ENCODE results near the gene ARHGEF2.
A peak's percentile ranks its signal among the peaks of the same experiment; 100 is the strongest.
"Not testable (repeated sequence)": the region's sequence is repeated elsewhere in the genome, so short reads cannot be mapped to it uniquely, and the experiment has no call there.

The ARHGEF2 gene

GRCh38 chr1:155934097-155934935 is 44.0 kb downstream of the ARHGEF2 start, which contains the start of gene KHDC4:
Gene KHDC4, minus strand, starts transcription at chr1:155934413. Its CDS starts 40 bp downstream, at chr1:155934373.
- in situ Hi-C loops (cut with MboI; ENCODE audit: low sequenced_read_pairs) = loop anchor here (10.0 kb wide), 1 partner anchor 120 kb away; the partner anchor contains the start of genes LAMTOR2 and UBQLN4
- peak; percentile 96 to 99 for DNase-seq (ENCODE audit: low spot score in 2 of 2)
- Histone ChIP-seq H3K4me1 (peaks cover 21% of the 10 kb centered on the region), H3K4me3 (peak within 1 kb of the TSS; percentile 86), H3K9me3 (no peaks in the 10 kb centered on the region), H3K27me3 (ENCODE audit: low read depth) (no peaks in the 10 kb centered on the region), H3K36me3 (replicated peaks) (peaks cover 46% of the 10 kb centered on the region)

GRCh38 chr1:155933591-155934096 is 44.7 kb downstream of the ARHGEF2 start:
- H3K4me3 ChIP-seq = peak overlapping the region; percentile 86
- H3K4me1 ChIP-seq = peaks cover 21% of the 10 kb centered on the region
- no peaks in the 10 kb centered on the region for H3K9me3 ChIP-seq
- no peaks in the 10 kb centered on the region for H3K27me3 ChIP-seq (ENCODE audit: low read depth)
- H3K36me3 ChIP-seq (replicated peaks) = peaks cover 53% of the 10 kb centered on the region
- in situ Hi-C loops (cut with MboI; ENCODE audit: low sequenced_read_pairs) = loop anchor here (10.0 kb wide), 1 partner anchor 121 kb away; the partner anchor contains the start of genes LAMTOR2 and UBQLN4
- no peak for DNase-seq (ENCODE audit: low spot score in 2 of 2)

GRCh38 chr1:155932487-155932886 is 45.9 kb downstream of the ARHGEF2 start:
- Histone ChIP-seq H3K4me3 (peak overlapping the region; percentile 86), H3K4me1 (peaks cover 18% of the 10 kb centered on the region)
- in situ Hi-C loops (cut with MboI; ENCODE audit: low sequenced_read_pairs) = loop anchor here (10.0 kb wide), 1 partner anchor 122 kb away; the partner anchor contains the start of genes LAMTOR2 and UBQLN4

GRCh38 chr1:155932081-155932480 is 46.3 kb downstream of the ARHGEF2 start:
- Histone ChIP-seq H3K36me3 (replicated peaks) (peaks cover 67% of the 10 kb centered on the region), H3K9me3 (no peaks in the 10 kb centered on the region), H3K4me3 (0 out of 2 replicates have a peak overlapping the region, but pooled peaks have one; percentile 3), H3K4me1 (peaks cover 18% of the 10 kb centered on the region), H3K27me3 (ENCODE audit: low read depth) (no peaks in the 10 kb centered on the region)
- DNase-seq (ENCODE audit: low spot score in 2 of 2) = no peak
- in situ Hi-C loops (cut with MboI; ENCODE audit: low sequenced_read_pairs) = loop anchor here (10.0 kb wide), 1 partner anchor 123 kb away; the partner anchor contains the start of genes LAMTOR2 and UBQLN4

More at GRCh38 chr1:155932487-155932886, 45.9 kb downstream of the ARHGEF2 start:
- no peak for DNase-seq (ENCODE audit: low spot score in 2 of 2)
- H3K36me3 ChIP-seq (replicated peaks) = peaks cover 62% of the 10 kb centered on the region
- no peaks in the 10 kb centered on the region for H3K27me3 ChIP-seq (ENCODE audit: low read depth)
- no peaks in the 10 kb centered on the region for H3K9me3 ChIP-seq

GRCh38 chr1:155931332-155932038 is 46.9 kb downstream of the ARHGEF2 start:
- H3K36me3 ChIP-seq (replicated peaks) = peaks cover 72% of the 10 kb centered on the region
- in situ Hi-C loops (cut with MboI; ENCODE audit: low sequenced_read_pairs) = loop anchor here (10.0 kb wide), 1 partner anchor 123 kb away; the partner anchor contains the start of genes LAMTOR2 and UBQLN4
- peaks cover 18% of the 10 kb centered on the region for H3K4me1 ChIP-seq
- H3K27me3 ChIP-seq (ENCODE audit: low read depth) = no peaks in the 10 kb centered on the region
- no peak overlapping the region for H3K4me3 ChIP-seq
- H3K9me3 ChIP-seq = no peaks in the 10 kb centered on the region
- no peak for DNase-seq (ENCODE audit: low spot score in 2 of 2)

- in situ Hi-C loops (cut with MboI; ENCODE audit: low sequenced_read_pairs) = loop anchor here (10.0 kb wide), 1 partner anchor 124 kb away; the partner anchor contains the start of genes LAMTOR2 and UBQLN4
- H3K9me3 ChIP-seq; H3K27me3 ChIP-seq (ENCODE audit: low read depth); H3K4me3 ChIP-seq; DNase-seq (ENCODE audit: low spot score in 2 of 2): not testable (repeated sequence)
- H3K36me3 ChIP-seq (replicated peaks) = peaks cover 80% of the 10 kb centered on the region
- H3K4me1 ChIP-seq = peaks cover 18% of the 10 kb centered on the region
Measured at GRCh38 chr1:155930725-155931124, 47.6 kb downstream of the ARHGEF2 start.

GRCh38 chr1:155929057-155929456 is 49.3 kb downstream of the ARHGEF2 start:
- Histone ChIP-seq H3K27me3 (ENCODE audit: low read depth) (no peaks in the 10 kb centered on the region), H3K4me1 (peaks cover 15% of the 10 kb centered on the region), H3K9me3 (no peaks in the 10 kb centered on the region), H3K36me3 (replicated peaks) (peaks cover 97% of the 10 kb centered on the region), H3K4me3 (no peak overlapping the region)
- no peak for DNase-seq (ENCODE audit: low spot score in 2 of 2)
- in situ Hi-C loops (cut with MboI; ENCODE audit: low sequenced_read_pairs) = loop anchor here (10.0 kb wide), 1 partner anchor 396 kb away; no protein-coding TSS in a partner anchor

- no peaks in the 10 kb centered on the region for H3K9me3 ChIP-seq
- H3K36me3 ChIP-seq (replicated peaks) = peaks cover 97% of the 10 kb centered on the region
- H3K4me3 ChIP-seq = no peak overlapping the region
- no peaks in the 10 kb centered on the region for H3K27me3 ChIP-seq (ENCODE audit: low read depth)
- H3K4me1 ChIP-seq = no peaks in the 10 kb centered on the region
- DNase-seq (ENCODE audit: low spot score in 2 of 2) = no peak
- in situ Hi-C loops (cut with MboI; ENCODE audit: low sequenced_read_pairs) = loop anchor here (10.0 kb wide), 1 partner anchor 399 kb away; no protein-coding TSS in a partner anchor
Measured at GRCh38 chr1:155925506-155925905, 52.8 kb downstream of the ARHGEF2 start.

- Histone ChIP-seq H3K27me3 (ENCODE audit: low read depth) (no peaks in the 10 kb centered on the region), H3K4me1 (no peaks in the 10 kb centered on the region), H3K9me3 (no peaks in the 10 kb centered on the region), H3K4me3 (no peak overlapping the region), H3K36me3 (replicated peaks) (peaks cover 95% of the 10 kb centered on the region)
- no peak for DNase-seq (ENCODE audit: low spot score in 2 of 2)
- in situ Hi-C loops (cut with MboI; ENCODE audit: low sequenced_read_pairs) = loop anchor here (10.0 to 25.0 kb wide), 2 partner anchors 404 to 1683 kb away; no protein-coding TSS in a partner anchor
Measured at GRCh38 chr1:155920717-155921116, 57.6 kb downstream of the ARHGEF2 start.

GRCh38 chr1:155919801-155920200 is 58.5 kb downstream of the ARHGEF2 start:
- no peak overlapping the region for H3K4me3 ChIP-seq
- no peaks in the 10 kb centered on the region for H3K4me1 ChIP-seq
- H3K36me3 ChIP-seq (replicated peaks) = peaks cover 93% of the 10 kb centered on the region
- H3K27me3 ChIP-seq (ENCODE audit: low read depth) = no peaks in the 10 kb centered on the region
- in situ Hi-C loops (cut with MboI; ENCODE audit: low sequenced_read_pairs) = loop anchor here (10.0 to 25.0 kb wide), 3 partner anchors 385 to 1682 kb away; no protein-coding TSS in a partner anchor
- H3K9me3 ChIP-seq = no peaks in the 10 kb centered on the region
- DNase-seq (ENCODE audit: low spot score in 2 of 2) = no peak

- Histone ChIP-seq H3K9me3 (no peaks in the 10 kb centered on the region), H3K36me3 (replicated peaks) (peaks cover 93% of the 10 kb centered on the region), H3K27me3 (ENCODE audit: low read depth) (no peaks in the 10 kb centered on the region), H3K4me3 (no peak overlapping the region), H3K4me1 (no peaks in the 10 kb centered on the region)
- no peak for DNase-seq (ENCODE audit: low spot score in 2 of 2)
- in situ Hi-C loops (cut with MboI; ENCODE audit: low sequenced_read_pairs) = loop anchor here (10.0 to 25.0 kb wide), 2 partner anchors 386 to 1681 kb away; no protein-coding TSS in a partner anchor
Measured at GRCh38 chr1:155918660-155919059, 59.7 kb downstream of the ARHGEF2 start.

GRCh38 chr1:155913969-155914757 is 64.2 kb downstream of the ARHGEF2 start:
- DNase-seq (ENCODE audit: low spot score in 2 of 2) = no peak

More at GRCh38 chr1:155913969-155914757, 64.2 kb downstream of the ARHGEF2 start:
- Histone ChIP-seq H3K4me1 (peaks cover 7% of the 10 kb centered on the region; the same call in 1 of the 2 replicates), H3K4me3 (no peak overlapping the region), H3K27me3 (ENCODE audit: low read depth) (no peaks in the 10 kb centered on the region), H3K9me3 (no peaks in the 10 kb centered on the region), H3K36me3 (replicated peaks) (peaks cover 70% of the 10 kb centered on the region)
- in situ Hi-C loops (cut with MboI; ENCODE audit: low sequenced_read_pairs) = loop anchor here (10.0 to 25.0 kb wide), 2 partner anchors 391 to 1677 kb away; no protein-coding TSS in a partner anchor

All from HAP-1 (cell line).